ENCODE results near the gene KLC1.

GRCh38 chr14:103744621-103745395, 115.8 kb downstream of the KLC1 start:
- no peak for TF ChIP-seq POLR2A (IDR thresholded peaks at IDR 0.05)
- no peak for TF ChIP-seq CTCF (IDR thresholded peaks at IDR 0.05)
